SU-DHL-6 (cell line): ENCODE data around the gene LRRC28.

Experiments used
- H2AFZ ChIP-seq: fragments of 200-600 bp; sonication (generic); 2 replicates; pipeline ENCODE4 v1.6.1; 2014; ENCODE audit warnings: low read depth, mild to moderate bottlenecking, moderate library complexity, mixed read lengths, antibody characterized with exemption, low read length; ENCODE audit not compliant: severe bottlenecking
- H3F3A ChIP-seq: fragments of 200-600 bp; shearing (Covaris generic); 2 replicates; pipeline ENCODE4 v1.6.0; 2016; ENCODE audit warnings: antibody characterized with exemption, mild to moderate bottlenecking; ENCODE audit not compliant: insufficient read depth
- H3K27ac ChIP-seq: fragments of 200-600 bp; sonication (generic); 2 replicates; pipeline ENCODE4 v1.5.1; 2016; ENCODE audit warnings: low read depth, mild to moderate bottlenecking, low read length, moderate library complexity, mixed read lengths
- H3K27me3 ChIP-seq: fragments of 200-600 bp; sonication (generic), shearing (Covaris generic); 2 replicates; pipeline ENCODE4 v1.6.0; 2014; ENCODE audit warnings: mild to moderate bottlenecking, low read length
- H3K36me3 ChIP-seq: fragments of 200-600 bp; sonication (generic); 2 replicates; pipeline ENCODE4 v1.6.1; 2014; ENCODE audit warnings: mild to moderate bottlenecking, low read length, mixed read lengths
- H3K4me2 ChIP-seq: fragments of 300-600, 200-600 bp; shearing (Covaris generic), sonication (generic); 2 replicates; pipeline ENCODE4 v1.6.0; 2014; ENCODE audit warnings: low read length, low read depth, mild to moderate bottlenecking; ENCODE audit not compliant: poor library complexity, severe bottlenecking
- H3K4me3 ChIP-seq: fragments of 200-600 bp; sonication (generic); 2 replicates; pipeline ENCODE4 v1.5.1; 2014; ENCODE audit warnings: antibody characterized with exemption, low read length, mild to moderate bottlenecking, mixed read lengths; ENCODE audit not compliant: insufficient read depth, poor library complexity, severe bottlenecking
- H3K79me2 ChIP-seq: fragments of 200-600 bp; sonication (generic); 2 replicates; pipeline ENCODE4 v1.6.1; 2014; ENCODE audit warnings: mild to moderate bottlenecking, low read length, moderate library complexity; ENCODE audit not compliant: insufficient read depth
- H3K9ac ChIP-seq: fragments of 200-600 bp; sonication (generic); 2 replicates; pipeline ENCODE4 v1.7.0; 2014; ENCODE audit warnings: mild to moderate bottlenecking, low read length
- H3K9me2 ChIP-seq: fragments of 200-600 bp; sonication (generic); replicated peaks from 2 replicates; pipeline ENCODE4 v1.6.1; 2014; ENCODE audit warnings: low read length; ENCODE audit not compliant: insufficient read depth
- H3K9me3 ChIP-seq: fragments of 200-600 bp; sonication (generic); 2 replicates; pipeline ENCODE4 v1.6.1; 2014; ENCODE audit warnings: low read length, mixed read lengths; ENCODE audit not compliant: insufficient read depth
- H4K20me1 ChIP-seq: fragments of 200-600 bp; sonication (generic); 2 replicates; pipeline ENCODE4 v1.6.1; 2014; ENCODE audit warnings: low read depth, mild to moderate bottlenecking, antibody characterized with exemption, low read length, moderate library complexity, mixed read lengths
- EZH2phosphoT487 ChIP-seq: fragments of 200-600 bp; sonication (generic), shearing (Covaris generic); conservative IDR thresholded peaks from 2 replicates; pipeline ENCODE4 v1.6.1; 2018; ENCODE audit warnings: mild to moderate bottlenecking, antibody characterized with exemption, low read length, moderate library complexity, mixed read lengths
- TF ChIP-seq, protein P1 (sequence below): fragments of 200-600 bp; sonication (generic); IDR thresholded peaks from one replicate; pipeline ENCODE4 v1.5.1; 2017; ENCODE audit warnings: antibody characterized with exemption, mild to moderate bottlenecking, low read length, moderate library complexity; ENCODE audit not compliant: insufficient read depth, poor library complexity, severe bottlenecking

The LRRC28 gene

DNA sequence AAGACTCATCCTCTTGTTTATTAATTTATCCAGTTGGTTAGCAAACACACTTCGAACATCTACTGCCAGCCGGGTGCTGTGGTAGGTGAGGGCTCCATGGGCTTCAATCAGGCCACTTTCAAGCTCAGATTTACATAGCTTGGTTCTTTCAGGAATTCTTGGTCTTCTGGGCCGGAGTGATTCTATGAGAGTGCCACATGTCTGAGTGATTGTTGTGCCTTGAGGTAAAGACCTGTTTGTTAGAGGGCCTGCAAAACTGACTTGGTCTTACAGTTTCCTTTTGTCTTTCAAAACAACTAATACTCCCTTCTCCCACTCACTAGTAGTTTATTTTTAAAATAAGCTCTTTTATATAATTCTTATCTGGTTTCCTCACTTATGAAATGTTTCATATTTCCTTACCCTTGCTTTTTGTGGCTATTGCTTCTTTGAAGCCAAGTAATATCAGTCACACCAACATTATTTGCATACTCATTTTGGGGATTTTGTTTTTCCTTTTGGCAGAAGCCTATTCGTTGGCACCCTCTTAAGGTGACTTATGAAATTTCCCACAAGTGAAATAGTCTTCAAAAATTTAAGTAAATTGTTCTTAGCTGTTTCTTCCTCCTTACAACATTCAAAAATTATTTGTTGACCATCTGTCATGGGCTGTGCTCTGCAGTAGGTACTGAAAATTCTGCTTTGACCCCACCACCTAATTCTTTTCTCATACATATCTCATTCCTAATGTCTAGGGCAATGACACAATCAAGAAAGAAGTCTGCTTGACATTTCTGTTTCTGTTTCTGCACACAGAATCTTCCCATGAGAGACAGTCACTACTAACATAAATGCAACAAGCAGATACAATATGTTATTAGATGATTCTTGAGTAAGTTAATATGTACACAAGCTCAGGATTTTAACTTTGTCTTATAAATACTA, 120.2 kb downstream of the LRRC28 start:
- Histone ChIP-seq H3K27ac (no peak overlapping the region), H2AFZ (no peak overlapping the region), H3K9ac (no peak overlapping the region)

DNA sequence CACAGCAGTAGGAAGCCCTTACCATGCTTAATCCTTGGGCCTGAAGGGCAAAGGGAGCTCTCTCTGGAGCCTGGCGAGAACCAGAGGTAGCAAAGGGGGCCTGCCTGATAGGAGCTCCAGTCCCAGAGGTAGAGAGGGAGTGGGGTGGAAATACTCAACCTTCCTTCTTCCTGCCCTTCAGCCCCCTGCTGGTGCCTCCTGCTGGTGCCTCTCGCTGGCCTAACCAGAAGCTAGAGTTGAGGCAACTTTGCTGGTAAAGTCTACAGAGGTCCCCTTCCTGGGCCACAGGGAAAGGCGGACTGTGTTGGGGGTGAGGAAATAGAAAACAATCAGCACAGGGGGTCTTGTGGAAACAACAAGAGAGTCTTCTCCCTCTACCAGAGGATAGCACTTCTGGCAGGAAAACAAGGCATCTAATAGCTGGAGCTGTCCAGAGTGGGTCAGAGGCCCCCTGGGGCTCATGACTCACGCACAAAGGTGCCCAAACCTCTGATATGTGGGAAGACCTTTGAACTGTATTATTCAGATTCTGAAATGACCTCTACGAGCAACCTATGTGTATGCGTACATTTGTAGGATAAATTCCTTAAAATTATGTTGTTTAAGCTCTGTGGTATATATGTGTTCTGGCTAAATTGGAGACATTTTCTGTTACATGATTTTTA, 133.9 kb downstream of the LRRC28 start:
- no peak overlapping the region for H3K27ac ChIP-seq
- H3K4me2 ChIP-seq: no peak overlapping the region
- H3K9me2 ChIP-seq: no peaks in the 10 kb centered on the region
- H3F3A ChIP-seq: no peaks in the 10 kb centered on the region
- no peaks in the 10 kb centered on the region for H4K20me1 ChIP-seq
- TF ChIP-seq, protein P1, sequence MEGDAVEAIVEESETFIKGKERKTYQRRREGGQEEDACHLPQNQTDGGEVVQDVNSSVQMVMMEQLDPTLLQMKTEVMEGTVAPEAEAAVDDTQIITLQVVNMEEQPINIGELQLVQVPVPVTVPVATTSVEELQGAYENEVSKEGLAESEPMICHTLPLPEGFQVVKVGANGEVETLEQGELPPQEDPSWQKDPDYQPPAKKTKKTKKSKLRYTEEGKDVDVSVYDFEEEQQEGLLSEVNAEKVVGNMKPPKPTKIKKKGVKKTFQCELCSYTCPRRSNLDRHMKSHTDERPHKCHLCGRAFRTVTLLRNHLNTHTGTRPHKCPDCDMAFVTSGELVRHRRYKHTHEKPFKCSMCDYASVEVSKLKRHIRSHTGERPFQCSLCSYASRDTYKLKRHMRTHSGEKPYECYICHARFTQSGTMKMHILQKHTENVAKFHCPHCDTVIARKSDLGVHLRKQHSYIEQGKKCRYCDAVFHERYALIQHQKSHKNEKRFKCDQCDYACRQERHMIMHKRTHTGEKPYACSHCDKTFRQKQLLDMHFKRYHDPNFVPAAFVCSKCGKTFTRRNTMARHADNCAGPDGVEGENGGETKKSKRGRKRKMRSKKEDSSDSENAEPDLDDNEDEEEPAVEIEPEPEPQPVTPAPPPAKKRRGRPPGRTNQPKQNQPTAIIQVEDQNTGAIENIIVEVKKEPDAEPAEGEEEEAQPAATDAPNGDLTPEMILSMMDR: no peak
- no peak for TF ChIP-seq EZH2phosphoT487
- H3K9ac ChIP-seq: no peak overlapping the region
- H3K79me2 ChIP-seq: no peaks in the 10 kb centered on the region
- no peak overlapping the region for H3K4me3 ChIP-seq
- no peaks in the 10 kb centered on the region for H3K36me3 ChIP-seq
- no peaks in the 10 kb centered on the region for H3K9me3 ChIP-seq
- no peaks in the 10 kb centered on the region for H3K27me3 ChIP-seq
- H2AFZ ChIP-seq: no peak overlapping the region

More for the DNA sequence above, 120.2 kb downstream of the LRRC28 start:
- Histone ChIP-seq H3F3A (no peaks in the 10 kb centered on the region), H3K9me2 (no peaks in the 10 kb centered on the region), H3K4me2 (no peak overlapping the region), H3K9me3 (no peaks in the 10 kb centered on the region), H4K20me1 (no peaks in the 10 kb centered on the region), H3K79me2 (no peaks in the 10 kb centered on the region), H3K27me3 (no peaks in the 10 kb centered on the region), H3K4me3 (no peak overlapping the region), H3K36me3 (no peaks in the 10 kb centered on the region)
- TF ChIP-seq, protein P1: no peak
- TF ChIP-seq EZH2phosphoT487: no peak

DNA sequence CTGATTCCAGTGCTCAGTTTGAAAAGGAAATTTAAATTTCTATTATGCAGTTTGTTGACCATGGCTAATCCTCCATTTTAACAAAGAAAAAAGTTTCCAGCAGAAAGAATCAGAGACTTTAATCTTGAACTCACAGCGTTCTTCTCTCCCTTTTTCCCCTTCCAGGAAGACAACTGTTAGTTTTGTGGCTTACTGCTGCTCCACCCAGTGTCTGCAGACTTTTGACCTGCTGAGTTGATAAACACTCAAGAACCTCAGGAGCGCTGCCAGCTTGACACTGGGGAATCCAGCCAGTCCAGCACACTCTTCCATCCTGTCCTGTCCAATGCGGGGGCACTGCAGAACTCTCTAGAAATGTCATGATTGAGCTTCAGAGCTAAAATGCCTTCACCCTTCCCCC, 134.6 kb downstream of the LRRC28 start:
- Histone ChIP-seq H3K4me2 (no peak overlapping the region), H3K79me2 (no peaks in the 10 kb centered on the region), H4K20me1 (no peaks in the 10 kb centered on the region), H3K27ac (no peak overlapping the region), H3K9me3 (no peaks in the 10 kb centered on the region), H3K4me3 (no peak overlapping the region), H3K36me3 (no peaks in the 10 kb centered on the region), H3K9me2 (no peaks in the 10 kb centered on the region), H3K27me3 (no peaks in the 10 kb centered on the region), H2AFZ (no peak overlapping the region), H3F3A (no peaks in the 10 kb centered on the region), H3K9ac (no peak overlapping the region)
- TF ChIP-seq EZH2phosphoT487: no peak
- TF ChIP-seq, protein P1: no peak
